RWPE2 (cell line): Measurements from ENCODE around the gene UBALD2.
A peak's percentile ranks its signal among the peaks of the same experiment; 100 is the strongest.
"Not testable (repeated sequence)": the region's sequence is repeated elsewhere in the genome, so short reads cannot be mapped to it uniquely, and the experiment has no call there.

Experiments
- ATAC-seq: fragments of 200-7000 bp; cut with Tn5 transposase; 3 replicates; pipeline ENCODE4 v1.9.1; 2021; ENCODE audit warnings: low read depth
- DNase-seq: peaks from one replicate; pipeline ENCODE4 v3.0.0-alpha.2; 2020; ENCODE audit warnings: low spot score
- H3K27ac ChIP-seq: fragments of 450-650 bp; 2 replicates; pipeline ENCODE4 v1.5.1; 2017; ENCODE audit warnings: mild to moderate bottlenecking; ENCODE audit not compliant: poor library complexity, severe bottlenecking
- H3K27me3 ChIP-seq: fragments of 250-450 bp; sonication (Bioruptor Pico); 2 replicates; pipeline ENCODE4 v1.5.1; 2021; ENCODE audit warnings: mild to moderate bottlenecking, moderate library complexity; ENCODE audit not compliant: insufficient read depth, poor library complexity, severe bottlenecking
- H3K36me3 ChIP-seq: fragments of 250-450 bp; sonication (Bioruptor Pico); 2 replicates; pipeline ENCODE4 v1.5.1; 2020; ENCODE audit warnings: low read depth, mild to moderate bottlenecking, moderate library complexity
- H3K4me1 ChIP-seq: fragments of 250-450 bp; sonication (Bioruptor Pico); 2 replicates; pipeline ENCODE4 v1.5.1; 2021; ENCODE audit warnings: mild to moderate bottlenecking, moderate library complexity; ENCODE audit not compliant: insufficient read depth, poor library complexity, severe bottlenecking
- H3K4me3 ChIP-seq: fragments of 250-450 bp; sonication (Bioruptor Pico); 2 replicates; pipeline ENCODE4 v1.5.1; 2021; ENCODE audit warnings: mild to moderate bottlenecking, moderate library complexity; ENCODE audit not compliant: severe bottlenecking
- H3K9me3 ChIP-seq: fragments of 250-450 bp; sonication (Bioruptor Pico); 2 replicates; pipeline ENCODE4 v1.5.1; 2021; ENCODE audit warnings: mild to moderate bottlenecking, moderate library complexity; ENCODE audit not compliant: severe bottlenecking
- CTCF ChIP-seq: fragments of 450-650 bp; IDR thresholded peaks from one replicate; pipeline ENCODE4 v1.5.1; 2017; ENCODE audit warnings: mild to moderate bottlenecking, moderate library complexity; ENCODE audit not compliant: poor library complexity, severe bottlenecking

Gene UBALD2

GRCh38 chr17:76252040-76252954 is 12.9 kb upstream of the UBALD2 start:
- TF ChIP-seq CTCF = no peak
- Histone ChIP-seq H3K4me3 (no peak overlapping the region), H3K36me3 (no peaks in the 10 kb centered on the region), H3K27me3 (no peaks in the 10 kb centered on the region), H3K27ac (peak overlapping the region; percentile 67), H3K4me1 (peaks cover 19% of the 10 kb centered on the region), H3K9me3 (no peaks in the 10 kb centered on the region)
- DNase-seq = peak; percentile 91
- ATAC-seq = peak; percentile 95

GRCh38 chr17:76252967-76253766 is 12.0 kb upstream of the UBALD2 start:
- H3K4me3 ChIP-seq, H3K36me3 ChIP-seq, DNase-seq, H3K27me3 ChIP-seq, H3K9me3 ChIP-seq, ATAC-seq: not testable (repeated sequence)
- Histone ChIP-seq H3K27ac (peak overlapping the region; percentile 67), H3K4me1 (peaks cover 19% of the 10 kb centered on the region)

- Histone ChIP-seq H3K4me1 (peaks cover 19% of the 10 kb centered on the region), H3K27me3 (no peaks in the 10 kb centered on the region), H3K4me3 (no peak overlapping the region), H3K36me3 (no peaks in the 10 kb centered on the region), H3K27ac (no peak overlapping the region), H3K9me3 (no peaks in the 10 kb centered on the region)
- TF ChIP-seq CTCF = no peak
- DNase-seq (no peak), ATAC-seq (no peak)
Measured at GRCh38 chr17:76253841-76254240, 11.3 kb upstream of the UBALD2 start.

GRCh38 chr17:76254275-76254674 is 10.9 kb upstream of the UBALD2 start:
- H3K36me3 ChIP-seq = no peaks in the 10 kb centered on the region
- no peak overlapping the region for H3K4me3 ChIP-seq
- TF ChIP-seq CTCF = no peak
- H3K9me3 ChIP-seq = no peaks in the 10 kb centered on the region
- H3K27ac ChIP-seq = no peak overlapping the region
- H3K27me3 ChIP-seq = no peaks in the 10 kb centered on the region
- DNase-seq (no peak), ATAC-seq (no peak)
- peaks cover 19% of the 10 kb centered on the region for H3K4me1 ChIP-seq

GRCh38 chr17:76255801-76256429 is 9.2 kb upstream of the UBALD2 start:
- TF ChIP-seq CTCF = no peak

GRCh38 chr17:76256430-76257050 is 8.6 kb upstream of the UBALD2 start:
- ATAC-seq, H3K4me3 ChIP-seq, H3K27ac ChIP-seq, H3K36me3 ChIP-seq, H3K9me3 ChIP-seq, H3K27me3 ChIP-seq: not testable (repeated sequence)
- DNase-seq = peak; percentile 31
- H3K4me1 ChIP-seq = peaks cover 15% of the 10 kb centered on the region

More at GRCh38 chr17:76255801-76256429, 9.2 kb upstream of the UBALD2 start:
- H3K4me3 ChIP-seq = no peak overlapping the region
- DNase-seq = peak; percentile 5
- peaks cover 19% of the 10 kb centered on the region for H3K4me1 ChIP-seq
- H3K27ac ChIP-seq = no peak overlapping the region
- no peaks in the 10 kb centered on the region for H3K27me3 ChIP-seq
- no peaks in the 10 kb centered on the region for H3K9me3 ChIP-seq
- H3K36me3 ChIP-seq = no peaks in the 10 kb centered on the region
- ATAC-seq = no peak
